B cell (primary cell): ENCODE results near the gene MCTP1.

Experiments
- EZH2 ChIP-seq: IDR thresholded peaks from 2 replicates; pipeline ENCODE4 v1.6.1; 2012; ENCODE audit warnings: borderline replicate concordance, low read depth, mild to moderate bottlenecking, moderate library complexity, low read length; ENCODE audit not compliant: insufficient read depth, poor library complexity, severe bottlenecking
- TF ChIP-seq, protein P1 (sequence below): fragments of 200-600 bp; IDR thresholded peaks from one replicate; pipeline ENCODE4 v1.8.0; 2022; ENCODE audit warnings: antibody characterized with exemption, mild to moderate bottlenecking

DNA sequence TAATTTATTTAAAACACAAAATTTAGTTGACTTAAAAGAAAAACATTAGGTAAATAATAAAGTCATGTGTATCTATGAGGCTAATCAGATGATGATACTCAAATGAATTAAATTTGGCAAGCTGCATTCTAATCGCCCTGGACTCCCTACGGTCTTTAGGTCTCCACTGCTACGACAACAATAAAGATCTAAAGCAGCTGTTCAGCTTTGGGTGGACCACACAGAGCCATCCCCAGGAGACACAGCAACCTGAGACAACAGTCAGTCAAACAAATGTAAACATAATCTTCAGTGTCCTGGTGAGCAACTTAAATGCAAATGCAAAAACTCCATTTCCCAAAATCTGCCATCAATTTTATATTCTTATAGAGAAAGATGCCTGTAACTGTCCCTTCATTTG lies 65.5 kb downstream of the MCTP1 start:
- TF ChIP-seq, protein P1, sequence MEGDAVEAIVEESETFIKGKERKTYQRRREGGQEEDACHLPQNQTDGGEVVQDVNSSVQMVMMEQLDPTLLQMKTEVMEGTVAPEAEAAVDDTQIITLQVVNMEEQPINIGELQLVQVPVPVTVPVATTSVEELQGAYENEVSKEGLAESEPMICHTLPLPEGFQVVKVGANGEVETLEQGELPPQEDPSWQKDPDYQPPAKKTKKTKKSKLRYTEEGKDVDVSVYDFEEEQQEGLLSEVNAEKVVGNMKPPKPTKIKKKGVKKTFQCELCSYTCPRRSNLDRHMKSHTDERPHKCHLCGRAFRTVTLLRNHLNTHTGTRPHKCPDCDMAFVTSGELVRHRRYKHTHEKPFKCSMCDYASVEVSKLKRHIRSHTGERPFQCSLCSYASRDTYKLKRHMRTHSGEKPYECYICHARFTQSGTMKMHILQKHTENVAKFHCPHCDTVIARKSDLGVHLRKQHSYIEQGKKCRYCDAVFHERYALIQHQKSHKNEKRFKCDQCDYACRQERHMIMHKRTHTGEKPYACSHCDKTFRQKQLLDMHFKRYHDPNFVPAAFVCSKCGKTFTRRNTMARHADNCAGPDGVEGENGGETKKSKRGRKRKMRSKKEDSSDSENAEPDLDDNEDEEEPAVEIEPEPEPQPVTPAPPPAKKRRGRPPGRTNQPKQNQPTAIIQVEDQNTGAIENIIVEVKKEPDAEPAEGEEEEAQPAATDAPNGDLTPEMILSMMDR: no peak
- TF ChIP-seq EZH2: no peak
